ENCODE results near the gene GSE1.
A peak's percentile ranks its signal among the peaks of the same experiment; 100 is the strongest.

The GSE1 gene

GRCh38 chr16:85665373-85665740 is 52.2 kb downstream of the GSE1 start:
- H3K4me3 ChIP-seq (ENCODE audit: low read depth, low read length), result no peak overlapping the region
- H3K36me3 ChIP-seq (ENCODE audit: control insufficient read depth in 2 of 2, insufficient read depth in 1 of 2, low read length in 2 of 2), result peaks cover 13 to 99% of the 10 kb centered on the region in 2 experiments; a peak in 2 of 3 replicates
- TF ChIP-seq HOXC10 (CRISPR knock-in tag; IDR thresholded peaks at IDR 0.05), result no peak
- no peak for TF ChIP-seq GLIS1 (tag by site-specific recombination; IDR thresholded peaks at IDR 0.05)
- TF ChIP-seq ZNF513 (tag by site-specific recombination; IDR thresholded peaks at IDR 0.05), result no peak
- no peak for TF ChIP-seq TCF7L2 (IDR thresholded peaks at IDR 0.05; ENCODE audit: borderline replicate concordance, low read depth, low read length)
- TF ChIP-seq ZNF510 (tag by site-specific recombination; IDR thresholded peaks at IDR 0.05; ENCODE audit: insufficient replicate concordance), result no peak
- no peak for TF ChIP-seq ZNF10 (tag by site-specific recombination; IDR thresholded peaks at IDR 0.05)
- TF ChIP-seq, protein P1, sequence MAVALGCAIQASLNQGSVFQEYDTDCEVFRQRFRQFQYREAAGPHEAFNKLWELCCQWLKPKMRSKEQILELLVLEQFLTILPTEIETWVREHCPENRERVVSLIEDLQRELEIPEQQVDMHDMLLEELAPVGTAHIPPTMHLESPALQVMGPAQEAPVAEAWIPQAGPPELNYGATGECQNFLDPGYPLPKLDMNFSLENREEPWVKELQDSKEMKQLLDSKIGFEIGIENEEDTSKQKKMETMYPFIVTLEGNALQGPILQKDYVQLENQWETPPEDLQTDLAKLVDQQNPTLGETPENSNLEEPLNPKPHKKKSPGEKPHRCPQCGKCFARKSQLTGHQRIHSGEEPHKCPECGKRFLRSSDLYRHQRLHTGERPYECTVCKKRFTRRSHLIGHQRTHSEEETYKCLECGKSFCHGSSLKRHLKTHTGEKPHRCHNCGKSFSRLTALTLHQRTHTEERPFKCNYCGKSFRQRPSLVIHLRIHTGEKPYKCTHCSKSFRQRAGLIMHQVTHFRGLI (tag by site-specific recombination; IDR thresholded peaks at IDR 0.05), result no peak
- no peaks in the 10 kb centered on the region for H3K9me3 ChIP-seq (ENCODE audit: control insufficient read depth, insufficient read depth, low read depth, low read length)
- ChIA-PET POLR2A (no interaction called here), CTCF (interaction anchor here (0.7 to 1.2 kb wide), 2 partner anchors 10 to 52 kb away, joined by 3 to 5 read pairs; no protein-coding TSS in a partner anchor)
- H3K27ac ChIP-seq (ENCODE audit: extremely low read depth, low read depth, low read length), result 0 out of 2 replicates have a peak overlapping the region, but pooled peaks have one; percentile 2
- H3K4me1 ChIP-seq (ENCODE audit: control insufficient read depth, insufficient read depth, low read length), result no peaks in the 10 kb centered on the region

GRCh38 chr16:85665929-85666328 is 52.8 kb downstream of the GSE1 start:
- Histone ChIP-seq H3K4me1 (ENCODE audit: control insufficient read depth, insufficient read depth, low read length) (no peaks in the 10 kb centered on the region), H3K27ac (ENCODE audit: extremely low read depth, low read depth, low read length) (no peak overlapping the region), H3K4me3 (ENCODE audit: low read depth, low read length) (no peak overlapping the region), H3K9me3 (ENCODE audit: control insufficient read depth, insufficient read depth, low read depth, low read length) (no peaks in the 10 kb centered on the region), H3K36me3 (ENCODE audit: control insufficient read depth in 2 of 2, insufficient read depth in 1 of 2, low read length in 2 of 2) (peaks cover 13 to 100% of the 10 kb centered on the region in 2 experiments; a peak in 2 of 3 replicates)
- ChIA-PET CTCF (interaction anchor here (0.7 to 1.2 kb wide), 4 partner anchors 8 to 52 kb away, joined by 3 to 5 read pairs (median 4); no protein-coding TSS in a partner anchor), POLR2A (no interaction called here)
- TF ChIP-seq ZSCAN4 (tag by site-specific recombination; IDR thresholded peaks at IDR 0.05) (no peak), SCRT2 (tag by site-specific recombination; IDR thresholded peaks at IDR 0.05) (no peak), ZNF777 (tag by site-specific recombination; IDR thresholded peaks at IDR 0.05; ENCODE audit: borderline replicate concordance) (no peak), ZNF169 (tag by site-specific recombination; IDR thresholded peaks at IDR 0.05) (no peak), KLF16 (tag by site-specific recombination; IDR thresholded peaks at IDR 0.05) (no peak), REST (tag by site-specific recombination; IDR thresholded peaks at IDR 0.05) (no peak), KLF10 (tag by site-specific recombination; IDR thresholded peaks at IDR 0.05) (no peak)
